GM18499 (cell line): ENCODE data around the gene CBLIF.
"Not testable (repeated sequence)": the region's sequence is repeated elsewhere in the genome, so short reads cannot be mapped to it uniquely, and the experiment has no call there.

Source experiments
- ATAC-seq: cut with Tn5 transposase; IDR thresholded peaks from one replicate; pipeline ENCODE4 v1.9.1; 2021; ENCODE audit warnings: moderate number of reproducible peaks; ENCODE audit not compliant: insufficient read depth, unreplicated experiment

Gene CBLIF

GRCh38 chr11:59849129-59849528 is 3.8 kb upstream of the CBLIF start:
- no peak for ATAC-seq

- ATAC-seq: not testable (repeated sequence)
These were observed 3.1 kb upstream of the CBLIF start for GRCh38 chr11:59848439-59848838.

- ATAC-seq: no peak
These were observed 2.3 kb upstream of the CBLIF start for GRCh38 chr11:59847626-59848025.

- no peak for ATAC-seq
These were observed 1.3 kb upstream of the CBLIF start for GRCh38 chr11:59846556-59846955.

- ATAC-seq: no peak
These were observed 3.0 kb downstream of the CBLIF start for GRCh38 chr11:59842316-59842715.

GRCh38 chr11:59841514-59841913 is 3.8 kb downstream of the CBLIF start:
- no peak for ATAC-seq

- ATAC-seq: no peak
These were observed 5.7 kb downstream of the CBLIF start for GRCh38 chr11:59839615-59840014.

GRCh38 chr11:59833602-59834001 is 11.7 kb downstream of the CBLIF start:
- no peak for ATAC-seq

GRCh38 chr11:59829358-59829757 is 15.9 kb downstream of the CBLIF start:
- ATAC-seq: no peak

- peak; percentile 86 for ATAC-seq
These were observed 22.2 kb downstream of the CBLIF start for GRCh38 chr11:59822989-59823566.

GRCh38 chr11:59818572-59818971 is 26.7 kb downstream of the CBLIF start:
- ATAC-seq: no peak

- ATAC-seq: not testable (repeated sequence)
These were observed 28.9 kb downstream of the CBLIF start for GRCh38 chr11:59816434-59816833.

- no peak for ATAC-seq
These were observed 29.5 kb downstream of the CBLIF start for GRCh38 chr11:59815754-59816153.

- no peak for ATAC-seq
These were observed 31.3 kb downstream of the CBLIF start for GRCh38 chr11:59814021-59814420.

GRCh38 chr11:59813364-59813763 is 31.9 kb downstream of the CBLIF start:
- no peak for ATAC-seq

- no peak for ATAC-seq
These were observed 33.1 kb downstream of the CBLIF start for GRCh38 chr11:59812220-59812619.

- ATAC-seq: no peak
These were observed 34.4 kb downstream of the CBLIF start for GRCh38 chr11:59810911-59811259.

GRCh38 chr11:59810189-59810910 is 34.9 kb downstream of the CBLIF start, which contains the start of gene MRPL16:
MRPL16 (minus strand) TSS chr11:59810778; CDS start chr11:59810658, 120 bp downstream.
- ATAC-seq: peak; percentile 86

- no peak for ATAC-seq
These were observed 38.2 kb downstream of the CBLIF start for GRCh38 chr11:59807047-59807610.

GRCh38 chr11:59804061-59804460 is 41.2 kb downstream of the CBLIF start:
- ATAC-seq: no peak

- no peak for ATAC-seq
These were observed 42.6 kb downstream of the CBLIF start for GRCh38 chr11:59802639-59803176.
